HEK293T (cell line): ENCODE results near the gene AKAIN1.

Source experiments
- ELF4 ChIP-seq: fragments of 450-650 bp; IDR thresholded peaks from 2 replicates; pipeline ENCODE4 v1.6.1; 2017; ENCODE audit warnings: antibody characterized with exemption
- FOXM1 ChIP-seq: fragments of 450-650 bp; IDR thresholded peaks from 2 replicates; pipeline ENCODE4 v1.6.1; 2017; ENCODE audit warnings: mild to moderate bottlenecking, borderline replicate concordance
- L3MBTL2 ChIP-seq: fragments of 450-650 bp; conservative IDR thresholded peaks from 2 replicates; pipeline ENCODE4 v1.6.1; 2016; ENCODE audit warnings: mild to moderate bottlenecking
- PKNOX1 ChIP-seq: fragments of 450-650 bp; IDR thresholded peaks from 2 replicates; pipeline ENCODE4 v1.6.1; 2016
- SUZ12 ChIP-seq: fragments of 450-650 bp; IDR thresholded peaks from 2 replicates; pipeline ENCODE4 v1.6.1; 2016; ENCODE audit warnings: mild to moderate bottlenecking

GRCh38 chr18:5244941-5245340 is 47.9 kb upstream of the AKAIN1 start:
- no peak for TF ChIP-seq PKNOX1
- no peak for TF ChIP-seq ELF4
- no peak for TF ChIP-seq L3MBTL2
- no peak for TF ChIP-seq SUZ12
- TF ChIP-seq FOXM1 = no peak
